GM12878 (cell line): ENCODE measurements around the gene FAM53B. TPM values are rescaled to one million over a fixed set of nuclear protein-coding genes. Genes with fewer than 3 reads are reported as not detected.

Experiments used
- ATAC-seq: fragments of 200-7000 bp; cut with Tn5 transposase; 3 replicates; pipeline ENCODE4 v1.9.1; 2020; ENCODE audit warnings: mild to moderate bottlenecking, moderate library complexity
- BruUV-seq: library from RNA; stranded (reverse); fragments of 400-500 nt; replicated peaks from 2 replicates; lab custom pipeline; 2021; lab: Mats Ljungman, UMichigan
- CTCF ChIA-PET: fragments of 300-600 bp; sonication (Branson Sonifier 250); formaldehyde crosslinking; extraction: SDS; loops from one replicate; lab custom pipeline; 2021; ENCODE audit warnings: inconsistent platforms; lab: Yijun Ruan, JAX
- POLR2A ChIA-PET: fragments of 350-600 bp; formaldehyde crosslinking; extraction: SDS; loops from one replicate; lab custom pipeline; 2021; ENCODE audit warnings: inconsistent platforms; lab: Charles Lee
- RAD21 ChIA-PET: fragments of 300-600 bp; sonication (Branson Sonifier 250); formaldehyde crosslinking; loops from one replicate; lab custom pipeline; 2023; ENCODE audit warnings: antibody characterized with exemption; ENCODE audit not compliant: unreplicated experiment; lab: Charles Lee
- SMC1A ChIA-PET: fragments of 300-600 bp; sonication (Branson Sonifier 250); formaldehyde crosslinking; loops from one replicate; lab custom pipeline; 2023; ENCODE audit not compliant: unreplicated experiment, uncharacterized antibody; lab: Charles Lee
- DNase-seq: peaks from one replicate; pipeline ENCODE4 v3.0.0-alpha.2; 2011; ENCODE audit warnings: low read depth, low spot score
- FAIRE-seq: peaks from 3 replicates; lab custom pipeline; 2011; peaks lifted over from hg19 to GRCh38; lab: Jason Lieb, UNC
- H2AFZ ChIP-seq: 2 replicates; pipeline ENCODE4 v1.6.0; 2011; ENCODE audit warnings: low read depth, low read length, control low read depth; ENCODE audit not compliant: control insufficient read depth
- H3K27ac ChIP-seq: 2 replicates; pipeline ENCODE4 v1.5.1; 2011; ENCODE audit warnings: control low read depth; ENCODE audit not compliant: control insufficient read depth, insufficient read depth
- H3K27me3 ChIP-seq, 2 experiments: replicated peaks in 1 of 2; 2 replicates each; pipeline versions ENCODE4 v1.6.0 to v1.6.1; 2011; ENCODE audit warnings: low read length in 1 of 2; ENCODE audit not compliant: control insufficient read depth in 2 of 2, insufficient read depth in 2 of 2
- H3K36me3 ChIP-seq, 2 experiments: 2 replicates each; pipeline ENCODE4 v1.5.1; 2011; ENCODE audit warnings: low read length in 1 of 2; ENCODE audit not compliant: control insufficient read depth in 2 of 2, insufficient read depth in 2 of 2
- H3K4me1 ChIP-seq: 2 replicates; pipeline ENCODE4 v1.6.1; 2011; ENCODE audit warnings: mild to moderate bottlenecking, low read length, moderate library complexity, mixed read lengths; ENCODE audit not compliant: control insufficient read depth, insufficient read depth
- H3K4me2 ChIP-seq: 2 replicates; pipeline ENCODE4 v1.6.0; 2011; ENCODE audit warnings: control low read depth; ENCODE audit not compliant: control insufficient read depth, insufficient read depth
- H3K4me3 ChIP-seq: fragments of 200-600 bp; sonication (generic); 2 replicates; pipeline ENCODE4 v1.5.1; 2016
- H3K79me2 ChIP-seq: 2 replicates; pipeline ENCODE4 v1.6.0; 2011; ENCODE audit warnings: low read length; ENCODE audit not compliant: control insufficient read depth, insufficient read depth
- H3K9ac ChIP-seq: 2 replicates; pipeline ENCODE4 v1.8.0; 2011; ENCODE audit warnings: low read length, control low read depth, mixed read lengths; ENCODE audit not compliant: control insufficient read depth, insufficient read depth
- H3K9me3 ChIP-seq: replicated peaks from 3 replicates; pipeline ENCODE4 v1.5.1; 2011; ENCODE audit warnings: mild to moderate bottlenecking, low read length; ENCODE audit not compliant: control insufficient read depth, insufficient read depth
- H4K20me1 ChIP-seq: 2 replicates; pipeline ENCODE4 v1.6.0; 2011; ENCODE audit not compliant: control insufficient read depth, insufficient read depth
- ATF7 ChIP-seq: fragments of 450-650 bp; IDR thresholded peaks from 2 replicates; pipeline ENCODE4 v1.6.1; 2016; ENCODE audit warnings: low read depth, mild to moderate bottlenecking
- BHLHE40 ChIP-seq, 2 experiments: fragments of 450-650 bp in 1 of 2; IDR thresholded peaks; 2 replicates each; pipeline ENCODE4 v1.6.1; 2011 to 2017; ENCODE audit warnings: low read depth in 2 of 2, borderline replicate concordance in 1 of 2, improper control_type of control experiment in 1 of 2, low read length in 1 of 2, mild to moderate bottlenecking in 1 of 2
- BMI1 ChIP-seq: fragments of 450-650 bp; IDR thresholded peaks from 2 replicates; pipeline ENCODE4 v1.6.1; 2016; ENCODE audit warnings: mild to moderate bottlenecking, moderate library complexity, borderline replicate concordance
- CHD2 ChIP-seq: IDR thresholded peaks from 2 replicates; pipeline ENCODE4 v1.6.1; 2011; ENCODE audit warnings: low read depth, low read length, improper control_type of control experiment, borderline replicate concordance
- EED ChIP-seq: sonication (generic); IDR thresholded peaks from 2 replicates; pipeline ENCODE4 v1.6.1; 2016; ENCODE audit warnings: antibody characterized with exemption, low read depth
- FOXK2 ChIP-seq: fragments of 450-650 bp; IDR thresholded peaks from 2 replicates; pipeline ENCODE4 v1.6.1; 2017; ENCODE audit warnings: mild to moderate bottlenecking, moderate library complexity
- FOXM1 ChIP-seq: IDR thresholded peaks from 2 replicates; pipeline ENCODE4 v1.6.1; 2012; ENCODE audit warnings: low read depth, mild to moderate bottlenecking, inconsistent platforms, low read length, moderate library complexity
- IRF5 ChIP-seq: fragments of 450-650 bp; IDR thresholded peaks from 2 replicates; pipeline ENCODE4 v1.6.1; 2017; ENCODE audit warnings: borderline replicate concordance
- MTA3 ChIP-seq: IDR thresholded peaks from 2 replicates; pipeline ENCODE4 v1.6.1; 2012; ENCODE audit warnings: low read length, inconsistent platforms, borderline replicate concordance
- NRF1 ChIP-seq: conservative IDR thresholded peaks from 2 replicates; pipeline ENCODE4 v1.6.1; 2011; ENCODE audit warnings: mild to moderate bottlenecking, low read depth, low read length, improper control_type of control experiment
- RUNX3 ChIP-seq: IDR thresholded peaks from 2 replicates; pipeline ENCODE4 v1.6.1; 2012; ENCODE audit warnings: low read length, inconsistent platforms
- SPI1 ChIP-seq: IDR thresholded peaks from 2 replicates; pipeline ENCODE4 v1.6.1; 2011; ENCODE audit warnings: low read depth, mild to moderate bottlenecking, low read length, moderate library complexity, borderline replicate concordance; ENCODE audit not compliant: insufficient read depth
- SUZ12 ChIP-seq: fragments of 200-600 bp; sonication (generic); IDR thresholded peaks from one replicate; pipeline ENCODE4 v1.6.1; 2018; ENCODE audit warnings: antibody characterized with exemption, mild to moderate bottlenecking; ENCODE audit not compliant: unreplicated experiment
- TBL1XR1 ChIP-seq: IDR thresholded peaks from 2 replicates; pipeline ENCODE4 v1.6.1; 2012; ENCODE audit warnings: low read depth, low read length, improper control_type of control experiment
- USF1 ChIP-seq: IDR thresholded peaks from 2 replicates; pipeline ENCODE4 v1.6.1; 2011; ENCODE audit warnings: borderline replicate concordance, low read depth, mild to moderate bottlenecking, moderate library complexity, mixed read lengths, low read length; ENCODE audit not compliant: insufficient read depth; ENCODE audit errors: extremely low read length
- YBX1 ChIP-seq: fragments of 450-650 bp; IDR thresholded peaks from 2 replicates; pipeline ENCODE4 v1.6.1; 2016; ENCODE audit warnings: antibody characterized with exemption
- ZNF592 ChIP-seq: fragments of 450-650 bp; IDR thresholded peaks from 2 replicates; pipeline ENCODE4 v1.6.1; 2017; ENCODE audit warnings: mild to moderate bottlenecking, moderate library complexity
- WGBS: methylation state at CpG from one replicate; pipeline ENCODE4 v1.1.6; 2016; ENCODE audit warnings: low lambda C conversion rate; ENCODE audit not compliant: insufficient replicate concordance, insufficient coverage; ENCODE audit errors: missing lambda C conversion rate; 5-methylcytosine and 5-hydroxymethylcytosine counted together
- in situ Hi-C: fragments of 300-500 bp; cut with MboI; formaldehyde crosslinking; loops from 9 replicates; pipeline ENCODE4 v1.14.3; 2018; ENCODE audit warnings: mixed read lengths
- intact Hi-C: fragments of 100-400 bp; cut with micrococcal nuclease; formaldehyde crosslinking; loops from one replicate; pipeline ENCODE4 v1.14.2; 2022; ENCODE audit not compliant: unreplicated experiment
- polyA plus RNA-seq, 11 experiments: library from polyadenylated mRNA; depleted of rRNA in 4 of 11; unstranded in 6 of 11; stranded (reverse) in 5 of 11; fragments of >200 nt; fragmentation: Nextera tagmentation in 4 of 11; fragmentation: Illumina TruSeq in 1 of 11; extraction: Ambion mirVana in 4 of 11; extraction: Trizol in 1 of 11; gene quantifications; 1 replicate in 1 of 11; 2 replicates in 10 of 11; pipeline versions ENCODE4 v1.2.1 to v1.2.3, GENCODE V29; 2011 to 2016; ENCODE audit warnings: inconsistent platforms in 2 of 11, missing spikeins in 2 of 11, low read depth in 1 of 11
- total RNA-seq, 4 experiments: library from RNA; depleted of rRNA in 3 of 4; stranded (reverse); fragments of >200 nt in 3 of 4; fragmentation: Illumina TruSeq in 1 of 4; extraction: Trizol in 1 of 4; gene quantifications; 2 replicates each; pipeline versions ENCODE4 v1.2.1 to v1.2.3, GENCODE V29; 2013 to 2021

Gene FAM53B
- total and polyA plus RNA-seq, 10 of the 15 experiments (the other 5 are each of a cell fraction or from before 2014, with no cell fraction given) = 0.05 to 26.3 (median 8.1) TPM

GRCh38 chr10:124732931-124733570, 11.1 kb downstream of the FAM53B start:
- Histone ChIP-seq H4K20me1 (no peaks in the 10 kb centered on the region; the same call in 1 of the 2 replicates), H3K9me3 (no peaks in the 10 kb centered on the region), H3K9ac (peak overlapping the region; percentile 60), H2AFZ (peak overlapping the region; percentile 62), H3K27me3 (no peaks in the 10 kb centered on the region), H3K27ac (peak overlapping the region; percentile 71), H3K4me3 (peak overlapping the region; percentile 50), H3K4me1 (peaks cover 69% of the 10 kb centered on the region), H3K79me2 (peaks cover 33% of the 10 kb centered on the region), H3K36me3 (peaks cover 1 to 2% of the 10 kb centered on the region in 2 experiments; a peak in 2 of 4 replicates), H3K4me2 (peak overlapping the region; percentile 91)
- FAIRE-seq = peak; percentile 89
- peak; percentile 85 for ATAC-seq
- no TSS peak for BruUV-seq
- 3% methylated on average over 14 of the region's 14 CpGs for WGBS
- SMC1A ChIA-PET = interaction anchor here (0.6 to 21.7 kb wide), 11 partner anchors 6 to 192 kb away, joined by 3 to 351 read pairs (median 5); no protein-coding TSS in a partner anchor
- in situ Hi-C loops (no loop called here), intact Hi-C loops (no loop called here)
- RAD21 ChIA-PET = interaction anchor here (1.0 to 4.1 kb wide), 8 partner anchors 9 to 85 kb away, joined by 3 to 37 read pairs (median 16); no protein-coding TSS in a partner anchor
- POLR2A ChIA-PET = interaction anchor here (0.9 to 5.5 kb wide), 7 partner anchors 8 to 44 kb away, joined by 3 to 31 read pairs (median 13); no protein-coding TSS in a partner anchor
- CTCF ChIA-PET = interaction anchor here (0.6 to 21.9 kb wide), 12 partner anchors 8 to 1061 kb away, joined by 3 to 319 read pairs (median 4); no protein-coding TSS in a partner anchor
- peak; percentile 77 for DNase-seq
- TF ChIP-seq FOXM1 (no peak), YBX1 (no peak), EED (peak; percentile 75), SUZ12 (no peak), CHD2 (no peak), BHLHE40 (IDR thresholded peaks at IDR 0.05; ENCODE audit: borderline replicate concordance in 1 of 2, low read depth in 2 of 2, low read length in 1 of 2) (peak; percentile 69 to 81; a peak in 3 of 4 replicates), FOXK2 (no peak), ZNF592 (0 out of 2 replicates have a peak, but pooled peaks have one; percentile 19), TBL1XR1 (0 out of 2 replicates have a peak, but pooled peaks have one; percentile 23), SPI1 (peak; percentile 60; the same call in 1 of the 2 replicates), RUNX3 (peak; percentile 87), IRF5 (no peak), ATF7 (peak; percentile 55), USF1 (peak; percentile 77), BMI1 (no peak), MTA3 (no peak), NRF1 (no peak)
